ENCODE results near the gene ADCY4. TPM values are rescaled to one million over a fixed set of nuclear protein-coding genes. Genes with fewer than 3 reads are reported as not detected.

Gene ADCY4
- total RNA-seq, 2 experiments from 2014 or later = 2.0 to 3.4 TPM

DNA sequence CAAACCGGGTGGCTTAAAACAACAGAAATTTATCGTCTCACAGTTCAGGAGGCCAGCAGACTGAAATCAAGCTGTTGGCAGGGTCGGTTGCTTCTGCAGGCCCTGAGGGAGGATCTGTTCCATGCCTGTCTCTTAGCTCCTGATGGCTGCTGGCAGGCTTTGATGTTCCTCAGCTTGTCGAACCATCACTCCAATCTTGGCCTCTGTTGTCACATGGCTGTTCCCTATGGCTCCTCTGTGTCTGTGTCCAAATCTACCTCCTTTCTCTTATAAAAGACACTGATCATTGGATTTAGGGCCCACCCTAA, 47.1 kb upstream of the ADCY4 start:
- CTCF ChIA-PET (ENCODE audit: unreplicated experiment) = no interaction called here
- no peaks in the 10 kb centered on the region for H3K9me3 ChIP-seq (ENCODE audit: low read length)
- intact Hi-C loops (cut with micrococcal nuclease; ENCODE audit: unreplicated experiment) = no loop called here

DNA sequence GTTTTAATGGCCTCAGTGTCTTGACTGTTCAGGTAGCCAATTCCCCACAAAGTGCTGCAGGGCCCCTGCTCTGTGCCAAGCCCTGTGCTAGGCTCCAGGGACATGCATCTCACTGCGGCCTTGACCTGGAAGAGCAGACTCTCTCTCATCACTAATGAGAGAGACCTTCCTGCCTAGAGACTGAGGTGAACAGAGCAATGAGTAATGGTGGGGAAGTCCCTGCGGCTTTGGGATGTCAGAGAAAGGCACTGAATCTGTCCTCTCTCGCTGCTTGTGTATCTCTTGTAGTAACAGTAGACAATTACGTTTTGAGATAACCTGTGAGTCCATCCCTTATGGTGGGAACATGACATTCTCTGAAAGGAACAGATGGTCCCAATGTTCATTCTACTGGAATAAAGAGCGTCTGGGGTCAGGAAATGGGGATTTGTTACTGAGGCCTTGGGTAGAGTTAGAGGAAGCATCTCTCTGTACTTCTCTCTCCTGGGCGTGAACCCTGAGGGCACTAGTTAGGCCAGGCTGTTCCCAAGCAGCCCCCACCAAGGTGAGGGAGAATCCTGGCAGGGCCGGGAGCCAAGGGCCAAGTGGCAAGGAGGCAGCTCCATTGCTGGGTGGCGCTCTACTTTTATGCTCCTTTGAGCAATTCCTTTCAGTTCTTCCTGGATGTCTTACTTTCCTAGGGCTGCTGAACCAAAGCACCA, 46.6 kb upstream of the ADCY4 start:
- H3K9me2 ChIP-seq (ENCODE audit: insufficient read depth, low read length) = no peaks in the 10 kb centered on the region
- no peaks in the 10 kb centered on the region for H3K4me1 ChIP-seq (ENCODE audit: insufficient read depth, low read length, poor library complexity, severe bottlenecking)
- no TSS peak for BruUV-seq (replicated peaks)
- ChIA-PET CTCF (ENCODE audit: unreplicated experiment) (no interaction called here), POLR2A (interaction anchor here (1.4 kb wide), 1 partner anchor 49 kb away, joined by 3 read pairs; the partner anchor contains the start of gene KHNYN)
- H2AFZ ChIP-seq (ENCODE audit: low read length) = no peak overlapping the region
- no peaks in the 10 kb centered on the region for H3K36me3 ChIP-seq (ENCODE audit: insufficient read depth, low read length)
- no peak for DNase-seq (ENCODE audit: low spot score)
- intact Hi-C loops (cut with micrococcal nuclease; ENCODE audit: unreplicated experiment) = no loop called here
- TF ChIP-seq CTCF (conservative IDR thresholded peaks at IDR 0.05; ENCODE audit: low read length) (no peak), EZH2phosphoT487 (IDR thresholded peaks at IDR 0.05; ENCODE audit: borderline replicate concordance, low read depth, low read length) (no peak)
- H4K20me1 ChIP-seq (ENCODE audit: insufficient read depth, low read length) = no peaks in the 10 kb centered on the region
- H3K4me3 ChIP-seq (ENCODE audit: low read depth, low read length, poor library complexity, severe bottlenecking) = no peak overlapping the region
- H3K27ac ChIP-seq (ENCODE audit: low read depth, low read length, poor library complexity, severe bottlenecking) = no peak overlapping the region
- no peak overlapping the region for H3K4me2 ChIP-seq (ENCODE audit: low read length)
- no peaks in the 10 kb centered on the region for H3K79me2 ChIP-seq (ENCODE audit: insufficient read depth, low read depth, low read length)
- no peaks in the 10 kb centered on the region for H3K9me3 ChIP-seq (ENCODE audit: low read length)

More for the DNA sequence above, 47.1 kb upstream of the ADCY4 start:
- no peaks in the 10 kb centered on the region for H4K20me1 ChIP-seq (ENCODE audit: insufficient read depth, low read length)
- no peaks in the 10 kb centered on the region for H3K9me2 ChIP-seq (ENCODE audit: insufficient read depth, low read length)
- POLR2A ChIA-PET = interaction anchor here (1.4 kb wide), 1 partner anchor 48 kb away, joined by 3 read pairs; the partner anchor contains the start of gene KHNYN
- no peaks in the 10 kb centered on the region for H3K36me3 ChIP-seq (ENCODE audit: insufficient read depth, low read length)
- no peak overlapping the region for H2AFZ ChIP-seq (ENCODE audit: low read length)
- DNase-seq (ENCODE audit: low spot score) = no peak
- no peak overlapping the region for H3K27ac ChIP-seq (ENCODE audit: low read depth, low read length, poor library complexity, severe bottlenecking)
- no peaks in the 10 kb centered on the region for H3K4me1 ChIP-seq (ENCODE audit: insufficient read depth, low read length, poor library complexity, severe bottlenecking)
- TF ChIP-seq EZH2phosphoT487 (IDR thresholded peaks at IDR 0.05; ENCODE audit: borderline replicate concordance, low read depth, low read length) (no peak), CTCF (conservative IDR thresholded peaks at IDR 0.05; ENCODE audit: low read length) (no peak)
- BruUV-seq (replicated peaks) = no TSS peak
- no peak overlapping the region for H3K4me3 ChIP-seq (ENCODE audit: low read depth, low read length, poor library complexity, severe bottlenecking)
- no peak overlapping the region for H3K4me2 ChIP-seq (ENCODE audit: low read length)
- H3K79me2 ChIP-seq (ENCODE audit: insufficient read depth, low read depth, low read length) = no peaks in the 10 kb centered on the region

DNA sequence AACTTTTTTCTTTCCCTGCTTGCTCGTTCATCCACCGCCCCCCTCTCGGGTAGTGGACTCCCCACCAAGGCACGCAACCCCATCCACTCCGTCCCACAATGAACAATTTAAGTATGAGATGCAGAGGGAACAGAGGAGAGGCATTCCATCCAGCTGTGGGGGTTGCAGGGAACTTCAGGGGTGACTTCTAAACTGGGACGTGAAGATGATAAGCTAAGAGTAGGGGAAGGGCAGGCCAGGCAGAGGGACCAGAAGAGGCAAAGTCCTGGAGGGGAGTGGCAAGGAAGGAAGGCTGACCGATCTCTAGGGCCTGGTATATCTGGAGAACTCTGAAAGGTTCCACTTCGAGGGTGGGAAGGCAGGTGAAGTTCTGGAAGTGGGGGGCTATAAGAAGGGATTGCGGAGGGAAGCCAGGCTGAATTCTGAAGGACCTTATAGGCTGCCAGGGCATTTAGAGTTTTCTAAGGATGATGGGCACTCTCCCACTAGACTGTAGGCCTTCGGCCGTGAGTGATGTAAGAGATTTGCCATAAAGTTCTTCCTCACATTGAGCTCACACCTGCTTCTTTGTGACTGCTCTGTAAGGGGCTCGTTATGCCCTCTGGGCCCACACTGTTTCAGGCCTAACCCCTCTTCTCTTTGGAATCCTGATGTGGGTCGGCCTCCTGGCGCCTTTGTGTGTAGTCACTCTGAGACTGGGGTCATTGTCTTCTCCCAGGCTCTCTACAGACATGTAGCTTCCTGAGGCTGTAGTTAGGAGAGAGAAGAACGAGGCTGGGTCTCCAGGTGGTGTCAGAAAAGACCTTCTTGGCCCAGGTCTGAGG, 45.2 kb upstream of the ADCY4 start:
- H4K20me1 ChIP-seq (ENCODE audit: insufficient read depth, low read length) = no peaks in the 10 kb centered on the region
- H3K9me3 ChIP-seq (ENCODE audit: low read length) = no peaks in the 10 kb centered on the region
- H3K79me2 ChIP-seq (ENCODE audit: insufficient read depth, low read depth, low read length) = no peaks in the 10 kb centered on the region
- intact Hi-C loops (cut with micrococcal nuclease; ENCODE audit: unreplicated experiment) = no loop called here
- DNase-seq (ENCODE audit: low spot score) = no peak
- no peak overlapping the region for H3K4me2 ChIP-seq (ENCODE audit: low read length)
- ChIA-PET POLR2A (interaction anchor here (1.2 kb wide), 1 partner anchor 10 kb away, joined by 3 read pairs; no protein-coding TSS in a partner anchor), CTCF (ENCODE audit: unreplicated experiment) (no interaction called here)
- no peak overlapping the region for H3K4me3 ChIP-seq (ENCODE audit: low read depth, low read length, poor library complexity, severe bottlenecking)
- no TSS peak for BruUV-seq (replicated peaks)
- TF ChIP-seq CTCF (conservative IDR thresholded peaks at IDR 0.05; ENCODE audit: low read length) = no peak
- no peak for TF ChIP-seq EZH2phosphoT487 (IDR thresholded peaks at IDR 0.05; ENCODE audit: borderline replicate concordance, low read depth, low read length)
- H3K27ac ChIP-seq (ENCODE audit: low read depth, low read length, poor library complexity, severe bottlenecking) = no peak overlapping the region
- no peak overlapping the region for H2AFZ ChIP-seq (ENCODE audit: low read length)
- H3K4me1 ChIP-seq (ENCODE audit: insufficient read depth, low read length, poor library complexity, severe bottlenecking) = no peaks in the 10 kb centered on the region
- H3K9me2 ChIP-seq (ENCODE audit: insufficient read depth, low read length) = no peaks in the 10 kb centered on the region
- H3K36me3 ChIP-seq (ENCODE audit: insufficient read depth, low read length) = no peaks in the 10 kb centered on the region
